Tibial nerve (tissue), 4 donors: ENCODE measurements around the gene PLXNA4. TPM values are rescaled to one million over a fixed set of nuclear protein-coding genes. Genes with fewer than 3 reads are reported as not detected.

Experiments used
- DNase-seq, 2 donors: peaks; one replicate each; pipeline ENCODE4 v3.0.0-alpha.2; 2019; ENCODE audit warnings: low spot score in 2 of 2
- H3K27ac ChIP-seq, 4 donors: fragments of 200-600 bp; sonication (generic) in 3 of 4; one replicate each; pipeline ENCODE4 v1.5.1; 2017 to 2019; ENCODE audit warnings: mild to moderate bottlenecking in 1 of 4
- H3K27me3 ChIP-seq, 2 donors: fragments of 200-600 bp; sonication (generic) in 1 of 2; one replicate each; pipeline versions ENCODE4 v1.5.1 to v1.6.0; 2017 to 2019
- H3K36me3 ChIP-seq, 3 donors: fragments of 200-600 bp; sonication (generic); one replicate each; pipeline ENCODE4 v1.5.1; 2018 to 2019
- H3K4me1 ChIP-seq, 4 donors: fragments of 200-600 bp; sonication (generic) in 3 of 4; one replicate each; pipeline ENCODE4 v1.5.1; 2017 to 2019
- H3K4me3 ChIP-seq, 4 donors: fragments of 200-600 bp; sonication (generic) in 3 of 4; one replicate each; pipeline ENCODE4 v1.5.1; 2017 to 2019; ENCODE audit warnings: mild to moderate bottlenecking in 1 of 4, moderate library complexity in 1 of 4
- H3K9me3 ChIP-seq, 4 donors: fragments of 200-600 bp; sonication (generic) in 3 of 4; one replicate each; pipeline ENCODE4 v1.5.1; 2017 to 2019
- CTCF ChIP-seq, 5 experiments: fragments of 200-600 bp in 3 of 5; fragments of 450-650 bp in 2 of 5; sonication (generic) in 3 of 5; IDR thresholded peaks; one replicate each; pipeline ENCODE4 v1.5.1; 2016 to 2019; ENCODE audit warnings: antibody characterized with exemption in 5 of 5, mild to moderate bottlenecking in 3 of 5, moderate library complexity in 2 of 5
- EP300 ChIP-seq, 2 donors: sonication (generic); formaldehyde crosslinking; IDR thresholded peaks; one replicate each; pipeline ENCODE4 v1.6.1; 2017; ENCODE audit warnings: antibody characterized with exemption in 2 of 2, mild to moderate bottlenecking in 1 of 2
- POLR2A ChIP-seq, 2 donors: fragments of 450-650 bp; IDR thresholded peaks; one replicate each; pipeline ENCODE4 v1.6.1; 2017; ENCODE audit warnings: antibody characterized with exemption in 2 of 2, mild to moderate bottlenecking in 2 of 2, moderate library complexity in 2 of 2
- WGBS, 2 donors: methylation state at CpG; one replicate each; pipeline ENCODE4 v1.1.5; 2018; 5-methylcytosine and 5-hydroxymethylcytosine counted together
- total RNA-seq, 4 donors: library from RNA; depleted of rRNA; stranded (reverse); fragments of >200 nt; gene quantifications; one replicate each; pipeline ENCODE4 v1.1.0, GENCODE V29; 2016

Gene PLXNA4
- total RNA-seq, 4 donors from 2014 or later = 12.6 to 32.4 (median 13.7) TPM

- H3K9me3 ChIP-seq = no peaks in the 10 kb centered on the region
- no peak for DNase-seq
- H3K27me3 ChIP-seq = no peaks in the 10 kb centered on the region
- no peak overlapping the region for H3K4me3 ChIP-seq
- no peak overlapping the region for H3K27ac ChIP-seq
- H3K36me3 ChIP-seq = no peaks in the 10 kb centered on the region
- 46 to 59% methylated on average over 2 of the region's 2 CpGs for WGBS, 2 donors
- peaks cover 0 to 16% (median 0%) of the 10 kb centered on the region in 4 donors for H3K4me1 ChIP-seq
- TF ChIP-seq POLR2A (IDR thresholded peaks at IDR 0.05) (no peak), EP300 (IDR thresholded peaks at IDR 0.05) (no peak), CTCF (IDR thresholded peaks at IDR 0.05) (no peak)
These were observed 156.7 kb downstream of the PLXNA4 start for GRCh38 chr7:132419542-132419941.

- Histone ChIP-seq H3K4me1 (peaks cover 0 to 10% (median 0%) of the 10 kb centered on the region in 4 donors), H3K36me3 (no peaks in the 10 kb centered on the region), H3K9me3 (no peaks in the 10 kb centered on the region), H3K27me3 (no peaks in the 10 kb centered on the region), H3K4me3 (no peak overlapping the region), H3K27ac (no peak overlapping the region)
- TF ChIP-seq CTCF (IDR thresholded peaks at IDR 0.05) = no peak
- no peak for TF ChIP-seq EP300 (IDR thresholded peaks at IDR 0.05)
- TF ChIP-seq POLR2A (IDR thresholded peaks at IDR 0.05) = no peak
- DNase-seq = no peak
- WGBS, 2 donors = 87 to 91% methylated on average over 6 of the region's 6 CpGs
These were observed 157.4 kb downstream of the PLXNA4 start for GRCh38 chr7:132418840-132419239.

- H3K27ac ChIP-seq = no peak overlapping the region
- no peaks in the 10 kb centered on the region for H3K4me1 ChIP-seq
- TF ChIP-seq EP300 (IDR thresholded peaks at IDR 0.05) = no peak
- TF ChIP-seq POLR2A (IDR thresholded peaks at IDR 0.05) = no peak
- no peak for TF ChIP-seq CTCF (IDR thresholded peaks at IDR 0.05)
- H3K27me3 ChIP-seq = no peaks in the 10 kb centered on the region
- no peak overlapping the region for H3K4me3 ChIP-seq
- no peak for DNase-seq
- no peaks in the 10 kb centered on the region for H3K9me3 ChIP-seq
- H3K36me3 ChIP-seq = no peaks in the 10 kb centered on the region
- 81 to 84% methylated on average over 9 of the region's 9 CpGs for WGBS, 2 donors
These were observed 159.0 kb downstream of the PLXNA4 start for GRCh38 chr7:132417103-132417906.

GRCh38 chr7:132416395-132416794 lies 159.9 kb downstream of the PLXNA4 start:
- Histone ChIP-seq H3K4me3 (no peak overlapping the region), H3K27ac (no peak overlapping the region), H3K9me3 (no peaks in the 10 kb centered on the region), H3K36me3 (no peaks in the 10 kb centered on the region), H3K4me1 (no peaks in the 10 kb centered on the region), H3K27me3 (no peaks in the 10 kb centered on the region)
- no peak for TF ChIP-seq EP300 (IDR thresholded peaks at IDR 0.05)
- TF ChIP-seq CTCF (IDR thresholded peaks at IDR 0.05) = no peak
- TF ChIP-seq POLR2A (IDR thresholded peaks at IDR 0.05) = no peak
- no peak for DNase-seq
- WGBS, 2 donors = 88 to 95% methylated on average over 2 of the region's 2 CpGs

- no peak for TF ChIP-seq CTCF (IDR thresholded peaks at IDR 0.05)
- TF ChIP-seq EP300 (IDR thresholded peaks at IDR 0.05) = no peak
- no peak for TF ChIP-seq POLR2A (IDR thresholded peaks at IDR 0.05)
- Histone ChIP-seq H3K4me1 (peaks cover 0 to 2% (median 0%) of the 10 kb centered on the region in 4 donors), H3K9me3 (no peaks in the 10 kb centered on the region), H3K36me3 (no peaks in the 10 kb centered on the region), H3K27me3 (no peaks in the 10 kb centered on the region), H3K4me3 (no peak overlapping the region), H3K27ac (no peak overlapping the region)
- no peak for DNase-seq
- 92 to 93% methylated on average over 4 of the region's 4 CpGs for WGBS, 2 donors
These were observed 161.0 kb downstream of the PLXNA4 start for GRCh38 chr7:132415259-132415658.
